ENCODE results near the gene CHID1. TPM values are rescaled to one million over a fixed set of nuclear protein-coding genes. Genes with fewer than 3 reads are reported as not detected.

The CHID1 gene
- total RNA-seq, 4 donors from 2014 or later: 36.0 to 55.3 (median 46.4) TPM

DNA sequence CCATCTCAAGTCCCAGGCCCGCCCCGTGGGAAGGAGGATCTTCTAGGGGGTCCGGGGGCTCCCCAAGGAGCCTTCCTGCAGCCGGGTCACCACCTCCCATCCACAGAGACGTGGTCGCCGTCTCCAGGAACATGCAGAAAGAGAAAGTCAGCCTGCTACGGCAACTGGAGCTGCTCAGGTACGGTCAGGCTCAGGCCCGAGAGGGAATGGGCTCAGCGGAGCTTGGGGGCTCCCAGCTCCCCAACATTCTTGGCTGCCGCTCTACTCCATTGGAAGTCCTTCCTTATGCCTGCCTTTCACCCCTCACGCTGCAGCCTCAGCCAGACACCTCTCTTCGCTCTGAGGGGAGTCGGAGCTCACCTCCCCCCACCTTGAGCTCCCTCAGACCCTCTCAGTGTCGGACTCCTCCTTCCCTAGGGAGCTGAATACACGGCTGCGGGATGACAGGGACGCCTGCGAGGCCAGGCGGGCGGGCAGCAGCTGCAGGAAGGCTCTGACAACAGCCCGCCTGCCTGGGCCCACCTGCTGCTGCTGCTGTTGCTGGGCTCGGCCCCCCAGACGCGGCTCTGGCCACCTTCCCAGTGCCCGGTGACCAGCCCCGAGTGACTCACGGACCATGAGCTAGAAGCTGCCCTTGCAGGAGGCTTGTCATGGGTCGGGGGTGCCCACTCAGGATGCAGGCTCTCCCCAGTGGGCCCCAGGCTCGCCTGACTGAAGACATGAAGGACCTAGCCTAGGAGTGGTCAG, 79.3 kb downstream of the CHID1 start:
- WGBS, 2 donors (ENCODE audit: low coverage in 1 of 2): 29 to 90% methylated on average over 2 to 5 of the region's 31 CpGs
- Histone ChIP-seq H3K36me3 (peaks cover 0 to 5% of the 10 kb centered on the region in 2 donors), H3K27ac (no peak overlapping the region), H3K9me3 (no peaks in the 10 kb centered on the region), H3K27me3 (peaks cover 63% of the 10 kb centered on the region), H3K4me1 (peaks cover 0 to 96% (median 53%) of the 10 kb centered on the region in 3 donors), H3K4me3 (no peak overlapping the region)
- TF ChIP-seq, protein P1, sequence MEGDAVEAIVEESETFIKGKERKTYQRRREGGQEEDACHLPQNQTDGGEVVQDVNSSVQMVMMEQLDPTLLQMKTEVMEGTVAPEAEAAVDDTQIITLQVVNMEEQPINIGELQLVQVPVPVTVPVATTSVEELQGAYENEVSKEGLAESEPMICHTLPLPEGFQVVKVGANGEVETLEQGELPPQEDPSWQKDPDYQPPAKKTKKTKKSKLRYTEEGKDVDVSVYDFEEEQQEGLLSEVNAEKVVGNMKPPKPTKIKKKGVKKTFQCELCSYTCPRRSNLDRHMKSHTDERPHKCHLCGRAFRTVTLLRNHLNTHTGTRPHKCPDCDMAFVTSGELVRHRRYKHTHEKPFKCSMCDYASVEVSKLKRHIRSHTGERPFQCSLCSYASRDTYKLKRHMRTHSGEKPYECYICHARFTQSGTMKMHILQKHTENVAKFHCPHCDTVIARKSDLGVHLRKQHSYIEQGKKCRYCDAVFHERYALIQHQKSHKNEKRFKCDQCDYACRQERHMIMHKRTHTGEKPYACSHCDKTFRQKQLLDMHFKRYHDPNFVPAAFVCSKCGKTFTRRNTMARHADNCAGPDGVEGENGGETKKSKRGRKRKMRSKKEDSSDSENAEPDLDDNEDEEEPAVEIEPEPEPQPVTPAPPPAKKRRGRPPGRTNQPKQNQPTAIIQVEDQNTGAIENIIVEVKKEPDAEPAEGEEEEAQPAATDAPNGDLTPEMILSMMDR (IDR thresholded peaks at IDR 0.05): no peak
- TF ChIP-seq EP300 (IDR thresholded peaks at IDR 0.05) (no peak), POLR2A (IDR thresholded peaks at IDR 0.05) (no peak), POLR2AphosphoS5 (IDR thresholded peaks at IDR 0.05) (no peak)
- no peak for ATAC-seq

DNA sequence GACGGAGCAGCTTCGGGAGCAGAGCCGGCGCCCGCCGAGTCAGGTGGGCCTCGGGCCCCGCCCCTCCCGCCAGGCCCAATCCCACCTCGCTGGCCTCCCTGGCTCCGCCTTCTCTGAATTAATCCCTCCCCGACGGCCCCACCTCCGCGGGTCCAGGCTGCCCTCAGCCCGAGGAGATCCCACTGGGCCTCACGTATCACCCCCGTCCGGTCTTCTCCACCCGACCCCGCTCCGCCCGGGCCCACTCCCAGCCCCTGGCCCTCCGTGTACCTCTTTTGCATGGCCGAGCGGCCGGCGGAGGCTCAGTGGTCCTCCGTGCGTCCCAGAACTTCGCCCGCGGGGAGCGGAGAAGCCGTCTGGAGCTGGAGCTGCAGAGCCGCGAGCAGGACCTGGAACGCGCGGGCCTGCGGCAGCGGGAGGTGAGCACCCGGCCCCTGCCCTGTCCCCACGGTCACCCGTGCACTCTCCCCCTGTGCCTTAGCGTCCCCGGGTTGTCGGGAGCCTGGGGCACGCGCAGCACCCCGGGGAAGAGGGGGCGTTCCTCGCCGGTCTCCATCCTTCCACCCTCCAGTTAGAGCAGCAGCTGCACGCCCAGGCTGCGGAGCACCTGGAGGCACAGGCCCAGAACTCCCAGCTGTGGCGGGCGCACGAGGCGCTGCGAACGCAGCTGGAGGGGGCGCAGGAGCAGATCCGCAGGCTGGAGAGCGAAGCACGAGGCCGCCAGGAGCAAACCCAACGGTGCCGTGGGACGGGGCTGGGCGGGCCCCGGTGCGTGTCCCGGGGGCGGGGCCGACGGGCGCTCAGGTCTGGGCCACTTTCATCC, 80.1 kb downstream of the CHID1 start:
- TF ChIP-seq, protein P1 (IDR thresholded peaks at IDR 0.05): no peak
- TF ChIP-seq POLR2AphosphoS5 (IDR thresholded peaks at IDR 0.05): no peak
- no peak for TF ChIP-seq POLR2A (IDR thresholded peaks at IDR 0.05)
- no peak for TF ChIP-seq EP300 (IDR thresholded peaks at IDR 0.05)
- Histone ChIP-seq H3K27me3 (peaks cover 71% of the 10 kb centered on the region), H3K9me3 (no peaks in the 10 kb centered on the region), H3K4me1 (peaks cover 0 to 94% (median 53%) of the 10 kb centered on the region in 3 donors), H3K27ac (peak overlapping the region in 2 of 4 donors; percentile 39 to 67), H3K4me3 (peak overlapping the region in 1 of 2 donors; percentile 47), H3K36me3 (peaks cover 0 to 7% of the 10 kb centered on the region in 2 donors)
- 0 to 5% methylated on average over 16 to 25 of the region's 78 CpGs for WGBS, 2 donors (ENCODE audit: low coverage in 1 of 2)
- ATAC-seq: peak; percentile 43

DNA sequence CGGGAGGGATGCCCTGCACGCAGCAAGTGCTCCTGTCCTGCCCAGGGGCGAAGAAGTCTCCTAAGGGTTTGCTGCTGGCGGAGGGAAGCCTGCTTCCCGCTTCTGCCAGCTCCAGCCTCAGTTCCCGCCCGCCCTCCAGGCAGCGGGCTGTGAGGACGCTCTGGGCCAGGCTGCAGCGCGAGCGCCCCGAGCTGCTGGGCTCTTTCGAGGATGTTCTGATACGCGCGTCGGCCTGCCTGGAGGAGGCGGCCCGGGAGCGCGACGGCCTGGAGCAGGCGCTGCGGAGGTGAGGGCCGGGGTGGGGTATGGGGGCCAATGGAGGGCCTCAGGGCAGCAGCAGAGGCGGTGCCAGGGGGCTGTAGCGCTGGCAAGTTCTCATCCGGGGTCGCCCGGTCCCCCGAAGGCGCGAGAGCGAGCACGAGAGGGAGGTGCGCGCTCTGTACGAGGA, 80.7 kb downstream of the CHID1 start:
- H3K4me1 ChIP-seq: peaks cover 0 to 89% (median 53%) of the 10 kb centered on the region in 3 donors
- no peaks in the 10 kb centered on the region for H3K9me3 ChIP-seq
- no peak for TF ChIP-seq POLR2AphosphoS5 (IDR thresholded peaks at IDR 0.05)
- no peak for TF ChIP-seq EP300 (IDR thresholded peaks at IDR 0.05)
- TF ChIP-seq, protein P1 (IDR thresholded peaks at IDR 0.05): no peak
- TF ChIP-seq POLR2A (IDR thresholded peaks at IDR 0.05): no peak
- H3K27ac ChIP-seq: peak overlapping the region in 2 of 4 donors; percentile 39 to 67
- ATAC-seq: no peak
- peak overlapping the region in 1 of 2 donors; percentile 47 for H3K4me3 ChIP-seq
- peaks cover 0 to 13% of the 10 kb centered on the region in 2 donors for H3K36me3 ChIP-seq
- peaks cover 77% of the 10 kb centered on the region for H3K27me3 ChIP-seq
- 0% methylated on average over 2 of the region's 39 CpGs; no CpG with 5 or more reads in 1 of the 2 donors for WGBS, 2 donors (ENCODE audit: low coverage in 1 of 2)

DNA sequence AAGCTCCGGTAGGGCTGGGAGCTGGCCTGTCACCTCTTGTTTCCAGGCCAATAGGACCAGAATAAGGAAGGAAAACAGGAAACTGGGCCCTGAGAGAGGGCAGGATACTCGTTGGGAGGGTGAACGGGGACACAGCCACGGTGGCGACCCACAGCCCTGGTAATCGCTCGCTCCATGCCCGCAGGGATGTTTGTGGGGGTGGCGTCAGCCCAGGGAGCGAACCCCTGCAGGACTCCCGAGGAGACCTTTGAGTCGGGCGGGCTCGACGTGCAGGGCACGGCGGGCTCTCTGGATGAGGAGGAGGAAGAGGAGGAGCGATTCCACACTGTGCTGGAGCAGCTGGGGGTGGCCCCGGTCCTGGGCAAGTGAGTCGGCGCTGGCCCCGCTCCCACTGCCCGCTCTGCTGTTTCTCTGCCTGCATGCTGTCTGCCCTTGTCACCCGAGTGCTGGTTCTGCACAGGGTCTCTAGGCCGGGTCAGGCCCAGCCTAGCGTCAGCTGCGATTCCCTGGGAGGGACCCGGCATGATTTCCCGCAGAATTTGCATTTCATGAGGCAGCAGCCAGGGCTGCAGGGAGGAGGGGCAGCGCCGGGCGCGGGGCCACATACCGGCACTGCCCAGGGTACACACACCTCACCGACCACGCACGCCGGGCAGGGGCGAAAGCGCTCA, 81.3 kb downstream of the CHID1 start:
- TF ChIP-seq POLR2AphosphoS5 (IDR thresholded peaks at IDR 0.05) (no peak), EP300 (IDR thresholded peaks at IDR 0.05) (no peak), POLR2A (IDR thresholded peaks at IDR 0.05) (no peak)
- TF ChIP-seq, protein P1 (IDR thresholded peaks at IDR 0.05): no peak
- Histone ChIP-seq H3K4me3 (peak overlapping the region in 1 of 2 donors; percentile 47), H3K4me1 (peaks cover 0 to 84% (median 48%) of the 10 kb centered on the region in 3 donors), H3K9me3 (no peaks in the 10 kb centered on the region), H3K27ac (peak overlapping the region in 3 of 4 donors; percentile 39 to 67 (median 60)), H3K36me3 (peaks cover 0 to 19% of the 10 kb centered on the region in 2 donors), H3K27me3 (peaks cover 83% of the 10 kb centered on the region)
- WGBS, 2 donors (ENCODE audit: low coverage in 1 of 2): no CpG with 5 or more reads among the region's 40 CpGs
- ATAC-seq: peak; percentile 1
